Activated CD4-positive, CD25-positive, alpha-beta regulatory T cell treated with anti-CD3 and anti-CD28 coated beads, Interleukin-2, amount 50 U/mL, for 16 hours (primary cell): ENCODE results near the gene CROT.

Experiments used
- DNase-seq: peaks from one replicate; pipeline ENCODE4 v3.0.0-alpha.2; 2020; ENCODE audit warnings: low read depth, low spot score

CROT gene

DNA sequence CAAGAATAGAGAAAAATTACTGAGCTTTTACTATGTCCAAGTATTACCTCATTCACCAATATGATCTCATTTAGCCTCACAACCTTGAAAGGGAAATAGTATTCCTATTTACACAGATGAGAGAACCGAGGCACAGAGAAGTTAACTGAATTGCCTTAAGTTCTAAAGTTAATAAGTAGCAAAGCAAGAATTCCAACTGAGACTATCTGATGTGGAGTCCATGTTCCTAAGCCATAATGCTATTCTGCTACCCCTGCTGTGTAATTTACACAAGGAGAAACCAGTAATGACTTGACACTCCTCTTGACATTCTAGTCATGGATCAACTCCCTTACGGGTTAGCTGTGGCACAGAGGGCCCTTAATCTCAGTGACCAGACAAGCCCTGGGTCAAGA lies 69.3 kb downstream of the CROT start:
- DNase-seq: no peak

DNA sequence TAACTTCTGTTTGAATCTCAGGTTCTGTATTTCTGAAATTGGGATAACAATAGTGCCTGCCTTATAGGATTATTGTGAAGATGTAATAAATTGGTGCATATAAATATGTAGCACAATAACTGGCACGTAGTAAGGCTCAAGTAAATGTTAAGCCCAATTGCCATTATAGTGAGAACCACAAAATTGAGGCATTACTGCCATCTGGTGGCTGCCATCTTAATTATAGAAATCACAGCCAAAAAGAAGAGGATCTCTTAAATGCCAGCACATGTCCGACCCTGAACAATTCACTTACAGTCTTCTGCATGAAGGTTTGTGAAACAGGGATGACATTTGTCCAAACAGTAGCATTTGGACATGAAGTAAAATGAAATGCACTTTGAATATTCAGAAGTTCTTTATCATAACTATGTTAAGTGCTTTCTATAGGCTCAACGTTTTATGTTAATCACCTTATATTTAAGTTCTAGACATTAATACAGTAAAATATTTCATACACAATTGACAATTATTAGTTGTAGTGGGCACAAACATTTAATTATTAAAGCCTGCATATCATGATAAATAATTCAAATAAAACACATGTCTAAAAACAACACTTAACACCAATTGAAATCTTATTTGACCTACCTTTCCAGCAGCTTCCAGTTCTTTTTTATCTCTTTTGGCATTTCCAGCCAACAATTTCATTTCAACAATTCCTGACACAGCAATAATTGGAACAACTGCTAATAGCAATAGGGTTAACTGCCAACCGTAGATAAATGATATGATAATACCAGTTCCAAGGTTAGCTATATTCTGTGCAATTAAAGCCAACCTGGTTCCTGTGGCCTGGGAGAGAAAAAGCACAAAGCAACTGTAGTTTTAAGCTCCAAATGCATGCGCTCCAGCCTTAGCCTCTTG lies 71.5 kb downstream of the CROT start:
- peak; percentile 46 for DNase-seq

DNA sequence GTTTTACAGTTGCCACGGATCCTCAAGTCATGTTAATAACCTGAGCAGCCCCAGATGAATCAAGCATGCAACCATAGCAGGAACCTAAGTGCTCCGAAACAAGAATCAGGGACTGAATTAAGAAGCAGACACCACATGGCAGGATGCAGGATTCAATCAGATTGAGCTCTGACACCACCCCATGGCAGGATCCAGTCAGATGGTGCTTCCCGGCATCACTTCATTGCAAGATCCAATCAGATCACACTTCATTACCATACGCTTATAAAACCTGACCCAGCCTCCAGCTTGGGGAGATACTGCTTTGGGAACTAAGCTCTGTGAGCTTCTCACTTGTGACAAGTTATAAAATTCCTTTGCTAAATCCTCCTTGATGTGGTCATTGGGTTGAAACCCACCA lies 74.7 kb downstream of the CROT start:
- DNase-seq: no peak

DNA sequence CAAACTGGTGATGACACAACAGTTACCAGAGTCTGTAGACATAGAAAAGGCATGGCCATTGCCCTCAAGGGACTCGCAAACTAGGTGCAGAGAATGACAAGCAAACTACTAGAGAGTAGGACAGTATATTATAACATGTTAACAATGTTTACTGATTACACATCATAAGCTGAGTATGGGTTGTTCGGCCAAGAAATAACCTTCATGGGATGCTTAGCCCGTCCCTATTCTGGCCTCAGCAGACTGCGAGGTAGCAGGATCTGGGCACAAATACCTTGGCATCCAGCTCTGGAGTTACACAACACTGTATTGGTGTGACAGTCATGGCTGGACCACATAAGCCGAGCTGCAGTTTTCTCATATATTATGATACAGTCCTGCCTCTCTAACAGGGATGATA lies 78.6 kb downstream of the CROT start:
- DNase-seq: no peak

DNA sequence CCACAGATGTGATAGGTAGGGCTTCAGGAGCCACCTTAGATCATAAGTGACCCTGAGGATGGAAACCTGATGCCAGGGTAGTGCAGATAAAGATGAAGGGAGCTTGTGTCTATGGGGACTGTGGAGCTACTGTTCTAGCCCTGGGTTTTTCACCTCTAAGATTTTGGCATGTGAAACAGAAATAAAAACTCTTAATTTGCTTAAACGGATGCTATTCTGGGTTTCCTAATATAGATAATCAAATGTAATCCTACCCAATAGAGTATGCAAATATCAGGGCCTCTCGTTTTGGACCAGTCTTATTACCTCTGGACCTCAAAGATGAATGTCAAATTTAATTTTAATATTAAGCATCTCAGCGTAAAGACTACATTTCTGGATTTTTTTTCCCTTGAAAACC lies 80.7 kb downstream of the CROT start:
- DNase-seq: no peak

DNA sequence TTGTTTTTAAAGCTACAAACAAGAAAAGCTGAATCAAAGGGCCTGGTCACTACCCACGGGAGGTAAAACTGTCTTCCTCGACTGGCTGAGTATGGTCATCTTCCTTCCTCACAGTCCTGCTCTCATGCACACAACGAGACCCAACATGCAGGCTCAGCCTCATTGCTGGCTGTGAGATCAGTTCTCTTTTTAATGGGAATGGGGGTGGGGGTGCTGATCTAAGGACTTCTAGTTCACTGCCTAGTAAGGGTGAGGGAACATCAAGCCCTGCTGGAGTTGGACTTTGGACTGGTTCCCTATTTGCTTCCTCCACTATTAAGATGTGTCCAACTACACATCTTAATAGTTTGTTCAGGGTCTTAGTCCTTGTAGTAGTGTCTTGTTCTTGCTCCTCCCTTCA lies 81.8 kb downstream of the CROT start:
- no peak for DNase-seq

DNA sequence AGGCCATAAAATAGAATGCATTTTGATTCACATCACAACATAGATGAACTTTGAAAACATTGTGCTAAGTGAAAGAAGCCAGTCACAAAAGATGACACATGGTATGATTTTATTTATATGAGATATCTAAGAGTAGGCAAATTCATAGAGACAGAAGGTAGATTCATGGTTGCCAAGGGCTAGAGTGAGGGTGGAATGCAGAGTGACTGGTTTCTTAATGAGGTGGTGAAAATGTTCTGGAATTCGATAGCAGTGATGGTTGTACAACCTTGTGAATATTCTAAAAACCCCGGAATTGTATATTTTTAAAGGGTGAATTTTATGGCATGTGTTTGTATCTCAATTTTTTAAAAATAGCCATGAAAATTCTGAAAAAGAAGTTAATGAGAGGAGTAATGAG lies 87.1 kb downstream of the CROT start:
- no peak for DNase-seq

DNA sequence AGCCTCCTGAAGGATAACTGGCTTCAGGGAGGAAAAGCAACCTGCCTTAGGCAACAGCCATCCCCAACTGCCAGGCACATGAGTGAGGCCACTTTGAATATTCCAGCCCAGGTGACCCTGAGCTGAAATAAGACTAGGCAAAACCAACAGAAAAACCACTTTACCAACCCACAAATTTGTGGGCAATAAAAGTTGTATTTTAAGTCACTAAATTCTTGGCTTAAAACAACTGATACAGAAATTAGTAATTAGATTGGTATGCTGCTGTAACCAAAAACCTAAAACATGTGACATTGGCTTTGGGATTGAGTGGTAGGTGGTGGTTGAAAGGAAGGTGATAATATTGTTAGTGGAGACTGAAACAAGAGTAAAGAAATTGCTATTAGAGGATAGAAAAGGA lies 90.1 kb downstream of the CROT start:
- no peak for DNase-seq

DNA sequence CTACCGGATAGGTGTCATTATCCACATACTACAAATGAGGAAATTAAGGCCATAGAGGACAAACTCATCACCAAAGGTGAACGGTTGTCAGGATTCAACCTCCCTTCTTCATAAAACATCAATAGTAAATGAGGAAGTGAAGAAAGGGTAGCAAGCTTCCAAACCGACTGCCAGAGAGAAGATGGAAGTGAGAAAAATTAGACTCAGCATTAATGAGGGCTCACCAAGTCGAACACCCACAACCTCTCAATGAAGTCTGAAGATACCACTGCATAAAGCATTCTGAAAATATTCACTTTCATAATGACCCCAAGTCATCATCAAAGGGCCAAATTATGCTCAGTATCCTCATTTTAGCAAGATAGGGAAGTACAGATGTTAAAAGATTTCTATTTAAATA lies 100.4 kb downstream of the CROT start:
- no peak for DNase-seq

DNA sequence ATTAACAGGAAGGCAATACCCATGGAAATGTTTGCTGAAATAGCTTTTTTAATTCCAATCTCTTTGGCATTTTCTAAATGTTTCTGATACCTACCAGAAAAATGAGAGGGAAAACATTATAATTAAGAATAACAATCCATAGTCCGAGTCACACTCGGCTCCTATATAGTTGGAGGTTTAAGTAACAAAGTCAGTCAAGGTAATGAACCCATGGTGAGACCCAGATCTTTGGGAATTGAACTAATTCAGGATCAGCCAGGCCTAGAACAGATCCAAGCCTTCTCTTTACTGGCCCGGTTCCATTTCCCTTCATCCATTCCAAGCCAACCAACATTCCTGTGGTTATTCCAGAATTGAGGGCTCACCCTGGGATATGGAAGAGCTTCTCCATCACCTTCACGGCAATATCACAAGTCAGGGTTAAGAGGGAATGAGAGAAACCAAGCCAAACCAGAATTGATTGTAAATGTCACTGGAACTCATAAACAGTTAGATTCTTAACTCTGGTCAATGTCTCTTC lies 101.7 kb downstream of the CROT start:
- no peak for DNase-seq

DNA sequence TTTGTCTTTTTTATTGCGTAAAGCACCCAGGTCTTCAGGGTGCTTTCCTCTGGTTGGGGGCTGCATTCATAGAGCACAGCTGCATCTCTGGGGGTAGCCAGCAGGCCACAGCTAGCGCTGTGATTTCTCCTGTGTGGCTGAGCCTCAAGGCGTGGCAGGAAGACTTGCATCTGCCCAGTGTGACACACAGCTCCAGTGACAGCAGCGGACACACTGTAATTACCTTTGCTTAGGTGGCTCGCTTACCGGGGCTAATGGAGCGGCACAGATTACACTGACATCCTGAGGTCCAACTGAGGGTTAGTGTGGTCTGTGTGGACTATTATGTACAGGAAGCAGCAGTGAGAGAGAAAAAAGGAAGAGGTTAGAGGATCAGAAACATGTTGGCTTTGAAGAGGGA lies 102.9 kb downstream of the CROT start:
- no peak for DNase-seq
